ENCODE data around the gene SLC38A9. TPM values are rescaled to one million over a fixed set of nuclear protein-coding genes. Genes with fewer than 3 reads are reported as not detected.

The SLC38A9 gene
- total and polyA plus RNA-seq, 7 experiments from 2014 or later, result 12.2 to 32.6 (median 22.2) TPM

DNA sequence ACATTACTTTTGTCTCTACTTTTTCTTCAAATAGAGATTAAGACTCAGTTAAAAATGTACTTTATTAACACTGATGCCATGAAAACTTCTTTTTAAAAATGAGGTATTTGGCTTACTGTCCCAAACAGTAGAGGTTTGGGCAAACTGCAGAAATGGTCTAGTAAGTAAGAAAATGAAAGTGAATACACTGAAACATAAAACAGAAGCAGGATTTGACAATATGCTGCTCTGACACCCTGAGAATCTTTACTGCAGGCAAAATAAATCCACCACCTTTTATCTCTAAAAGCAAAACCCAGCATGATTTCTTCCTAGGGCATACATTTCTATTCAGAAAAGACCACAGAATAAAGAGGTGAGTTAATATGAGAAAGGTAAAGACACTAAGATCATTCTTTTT lies 86.2 kb downstream of the SLC38A9 start:
- CTCF ChIA-PET, result interaction anchor here (0.7 kb wide), 1 partner anchor 66 kb away, joined by 3 read pairs; no protein-coding TSS in a partner anchor
- H3K9me3 Mint-ChIP-seq, result no peaks in the 10 kb centered on the region

DNA sequence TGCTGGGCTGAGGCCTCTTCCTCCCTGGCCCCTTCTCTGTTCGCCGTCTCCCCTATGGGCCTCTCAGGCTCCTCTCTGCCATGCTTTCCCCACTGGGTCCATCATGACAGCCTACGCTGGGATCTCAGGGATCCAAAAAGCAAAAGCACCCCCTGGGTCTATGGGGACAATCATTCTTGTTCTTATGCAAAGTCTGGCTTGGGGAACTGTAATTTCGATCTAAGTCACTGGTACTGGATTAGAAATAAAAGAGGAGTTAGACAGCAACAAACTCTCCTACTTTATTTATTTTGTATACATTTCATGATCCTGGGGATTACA lies 86.6 kb downstream of the SLC38A9 start:
- peaks cover 0 to 27% (median 12%) of the 10 kb centered on the region in 5 donors for H3K36me3 Mint-ChIP-seq
- CTCF ChIA-PET, result no interaction called here
- no peaks in the 10 kb centered on the region for H3K9me3 Mint-ChIP-seq
- no peak overlapping the region for H3K4me3 ChIP-seq (ENCODE audit: low read length)
- POLR2A ChIA-PET, result no interaction called here
- no peak for ATAC-seq
- no peaks in the 10 kb centered on the region for H3K36me3 ChIP-seq (ENCODE audit: control insufficient read depth in 2 of 3, insufficient read depth in 3 of 3, low read length in 3 of 3)
- H3K9me3 ChIP-seq (ENCODE audit: control insufficient read depth in 2 of 3, low read length in 3 of 3), result no peaks in the 10 kb centered on the region
- H3K27me3 Mint-ChIP-seq, result no peaks in the 10 kb centered on the region
- no peaks in the 10 kb centered on the region for H3K4me1 ChIP-seq (ENCODE audit: control insufficient read depth in 2 of 2, insufficient read depth in 2 of 2, low read length in 2 of 2)
- H3K27ac Mint-ChIP-seq, result peak overlapping the region in 2 of 9 donors; percentile 42 to 50
- DNase-seq, result no peak
- intact Hi-C loops (cut with micrococcal nuclease), result no loop called here
- no peak overlapping the region for H3K27ac ChIP-seq (ENCODE audit: low read depth, low read length)
- no peaks in the 10 kb centered on the region for H3K27me3 ChIP-seq (ENCODE audit: control insufficient read depth in 2 of 2, insufficient read depth in 2 of 2, low read length in 2 of 2)
- H3K4me1 Mint-ChIP-seq, result peaks cover 0 to 15% (median 0%) of the 10 kb centered on the region in 7 donors
- peak overlapping the region in 1 of 10 donors; percentile 58 for H3K4me3 Mint-ChIP-seq

More for the DNA sequence above, 86.2 kb downstream of the SLC38A9 start:
- H3K27me3 ChIP-seq (ENCODE audit: control insufficient read depth in 2 of 2, insufficient read depth in 2 of 2, low read length in 2 of 2), result no peaks in the 10 kb centered on the region
- ATAC-seq, result no peak
- POLR2A ChIA-PET, result no interaction called here
- Mint-ChIP-seq H3K27me3 (no peaks in the 10 kb centered on the region), H3K27ac (peak overlapping the region in 2 of 9 donors; percentile 42 to 50), H3K4me1 (peaks cover 0 to 15% (median 0%) of the 10 kb centered on the region in 7 donors), H3K36me3 (peaks cover 0 to 27% (median 12%) of the 10 kb centered on the region in 5 donors), H3K4me3 (peak overlapping the region in 1 of 10 donors; percentile 58)
- H3K9me3 ChIP-seq (ENCODE audit: control insufficient read depth in 2 of 3, low read length in 3 of 3), result no peaks in the 10 kb centered on the region
- H3K4me3 ChIP-seq (ENCODE audit: low read length), result no peak overlapping the region
- no peak for DNase-seq
- intact Hi-C loops (cut with micrococcal nuclease), result no loop called here
- no peak overlapping the region for H3K27ac ChIP-seq (ENCODE audit: low read depth, low read length)
- H3K4me1 ChIP-seq (ENCODE audit: control insufficient read depth in 2 of 2, insufficient read depth in 2 of 2, low read length in 2 of 2), result no peaks in the 10 kb centered on the region
- no peaks in the 10 kb centered on the region for H3K36me3 ChIP-seq (ENCODE audit: control insufficient read depth in 2 of 3, insufficient read depth in 3 of 3, low read length in 3 of 3)

DNA sequence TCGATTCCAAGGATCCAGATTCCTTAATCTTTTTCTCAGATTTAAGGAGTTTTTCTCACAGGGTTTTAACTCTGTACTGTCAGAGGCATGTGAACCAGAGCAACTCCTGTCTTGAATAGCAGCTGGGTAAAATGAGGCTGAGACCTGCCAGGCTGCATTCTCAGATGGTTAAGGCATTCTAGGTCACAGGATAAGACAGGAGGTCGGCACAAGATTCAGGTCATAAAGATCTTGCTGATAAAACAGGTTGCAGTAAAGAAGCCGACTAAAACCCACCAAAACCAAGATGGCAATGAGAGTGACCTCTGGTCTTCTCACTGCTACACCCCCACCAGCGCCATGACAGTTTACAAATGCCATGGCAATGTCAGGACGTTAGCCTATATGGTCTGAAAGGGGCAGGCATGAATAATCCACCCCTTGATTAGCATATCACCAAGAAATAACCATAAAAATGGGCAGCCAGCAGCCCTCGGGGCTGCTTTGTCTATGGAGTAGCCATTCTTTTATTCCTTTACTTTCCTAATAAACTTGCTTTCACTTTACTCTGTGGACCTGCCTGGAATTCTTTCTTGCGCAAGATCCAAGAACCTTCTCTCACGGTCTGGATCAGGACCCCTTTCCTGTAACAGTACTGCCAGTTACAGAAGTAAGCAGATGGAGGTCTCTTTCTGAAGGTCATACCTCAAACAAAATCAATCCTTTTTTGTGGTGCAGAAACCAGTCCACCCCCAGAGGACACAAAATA lies 87.1 kb downstream of the SLC38A9 start:
- Histone ChIP-seq H3K27me3 (ENCODE audit: control insufficient read depth in 2 of 2, insufficient read depth in 2 of 2, low read length in 2 of 2) (no peaks in the 10 kb centered on the region), H3K4me3 (ENCODE audit: low read length) (no peak overlapping the region), H3K4me1 (ENCODE audit: control insufficient read depth in 2 of 2, insufficient read depth in 2 of 2, low read length in 2 of 2) (no peaks in the 10 kb centered on the region), H3K9me3 (ENCODE audit: control insufficient read depth in 2 of 3, low read length in 3 of 3) (no peaks in the 10 kb centered on the region), H3K27ac (ENCODE audit: low read depth, low read length) (no peak overlapping the region), H3K36me3 (ENCODE audit: control insufficient read depth in 2 of 3, insufficient read depth in 3 of 3, low read length in 3 of 3) (no peaks in the 10 kb centered on the region)
- DNase-seq (no peak), ATAC-seq (no peak)
- Mint-ChIP-seq H3K9me3 (no peaks in the 10 kb centered on the region), H3K27me3 (no peaks in the 10 kb centered on the region), H3K36me3 (peaks cover 0 to 27% (median 11%) of the 10 kb centered on the region in 5 donors), H3K4me3 (no peak overlapping the region), H3K27ac (no peak overlapping the region), H3K4me1 (peaks cover 0 to 15% (median 0%) of the 10 kb centered on the region in 7 donors)
- intact Hi-C loops (cut with micrococcal nuclease), result no loop called here
- ChIA-PET POLR2A (no interaction called here), CTCF (interaction anchor here (0.7 kb wide), 1 partner anchor 454 kb away, joined by 4 read pairs; no protein-coding TSS in a partner anchor)

DNA sequence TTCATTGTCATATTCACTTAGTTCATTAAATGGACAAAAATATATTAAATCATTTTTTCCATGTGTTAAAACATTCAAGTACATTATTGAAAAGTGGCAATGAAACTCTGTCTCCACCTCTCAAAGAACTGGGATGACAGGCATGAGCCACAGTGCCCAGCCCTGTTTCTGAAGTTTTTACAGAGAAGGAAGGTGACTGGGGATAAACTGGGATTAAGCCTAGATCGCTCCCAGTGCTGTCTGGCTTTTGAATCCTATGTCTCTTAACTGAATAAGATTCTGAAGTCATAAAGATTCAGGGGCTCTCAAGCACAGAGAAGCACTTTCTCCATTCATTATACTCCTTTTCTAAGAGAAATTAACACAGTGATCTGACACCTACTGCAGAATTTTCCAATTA lies 88.3 kb downstream of the SLC38A9 start:
- Histone ChIP-seq H3K27me3 (ENCODE audit: control insufficient read depth in 2 of 2, insufficient read depth in 2 of 2, low read length in 2 of 2) (no peaks in the 10 kb centered on the region), H3K4me3 (ENCODE audit: low read length) (no peak overlapping the region), H3K36me3 (ENCODE audit: control insufficient read depth in 2 of 3, insufficient read depth in 3 of 3, low read length in 3 of 3) (no peaks in the 10 kb centered on the region), H3K9me3 (ENCODE audit: control insufficient read depth in 2 of 3, low read length in 3 of 3) (no peaks in the 10 kb centered on the region), H3K4me1 (ENCODE audit: control insufficient read depth in 2 of 2, insufficient read depth in 2 of 2, low read length in 2 of 2) (no peaks in the 10 kb centered on the region), H3K27ac (ENCODE audit: low read depth, low read length) (no peak overlapping the region)
- Mint-ChIP-seq H3K36me3 (peaks cover 0 to 23% (median 7%) of the 10 kb centered on the region in 5 donors), H3K27ac (no peak overlapping the region), H3K9me3 (no peaks in the 10 kb centered on the region), H3K4me3 (no peak overlapping the region), H3K27me3 (no peaks in the 10 kb centered on the region), H3K4me1 (peaks cover 0 to 15% (median 0%) of the 10 kb centered on the region in 7 donors)
- intact Hi-C loops (cut with micrococcal nuclease), result no loop called here
- POLR2A ChIA-PET, result no interaction called here
- CTCF ChIA-PET, result no interaction called here
- ATAC-seq (no peak), DNase-seq (no peak)

DNA sequence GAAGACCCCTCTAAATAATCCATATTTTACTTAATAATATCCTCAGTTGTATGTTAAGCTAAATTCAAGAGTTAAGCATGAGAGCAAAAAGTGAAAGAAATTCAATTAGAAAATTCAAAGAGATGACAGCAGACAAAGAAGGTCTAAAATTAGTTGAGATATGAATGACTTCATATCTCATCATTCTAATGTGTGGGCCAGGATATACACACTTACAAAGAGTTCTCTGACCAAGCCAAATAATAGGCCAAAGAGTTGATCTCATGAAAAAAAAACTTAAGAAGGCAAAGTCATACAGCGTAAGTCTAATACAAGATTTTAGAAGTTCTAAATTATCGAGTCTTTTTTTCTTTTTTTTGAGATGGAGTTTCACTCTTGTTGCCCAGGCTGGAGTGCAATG lies 89.7 kb downstream of the SLC38A9 start:
- H3K4me1 Mint-ChIP-seq, result peaks cover 0 to 15% (median 0%) of the 10 kb centered on the region in 7 donors
- H3K9me3 Mint-ChIP-seq, result peaks cover 0 to 2% (median 0%) of the 10 kb centered on the region in 11 donors
- Histone ChIP-seq H3K4me3 (ENCODE audit: low read length) (no peak overlapping the region), H3K27ac (ENCODE audit: low read depth, low read length) (no peak overlapping the region), H3K36me3 (ENCODE audit: control insufficient read depth in 2 of 3, insufficient read depth in 3 of 3, low read length in 3 of 3) (no peaks in the 10 kb centered on the region), H3K9me3 (ENCODE audit: control insufficient read depth in 2 of 3, low read length in 3 of 3) (no peaks in the 10 kb centered on the region), H3K27me3 (ENCODE audit: control insufficient read depth in 2 of 2, insufficient read depth in 2 of 2, low read length in 2 of 2) (no peaks in the 10 kb centered on the region), H3K4me1 (ENCODE audit: control insufficient read depth in 2 of 2, insufficient read depth in 2 of 2, low read length in 2 of 2) (no peaks in the 10 kb centered on the region)
- ChIA-PET CTCF (no interaction called here), POLR2A (no interaction called here)
- H3K4me3 Mint-ChIP-seq, result no peak overlapping the region
- no peak for ATAC-seq
- no peak overlapping the region for H3K27ac Mint-ChIP-seq
- intact Hi-C loops (cut with micrococcal nuclease), result no loop called here
- DNase-seq, result no peak
- peaks cover 0 to 23% (median 12%) of the 10 kb centered on the region in 5 donors for H3K36me3 Mint-ChIP-seq
- no peaks in the 10 kb centered on the region for H3K27me3 Mint-ChIP-seq

DNA sequence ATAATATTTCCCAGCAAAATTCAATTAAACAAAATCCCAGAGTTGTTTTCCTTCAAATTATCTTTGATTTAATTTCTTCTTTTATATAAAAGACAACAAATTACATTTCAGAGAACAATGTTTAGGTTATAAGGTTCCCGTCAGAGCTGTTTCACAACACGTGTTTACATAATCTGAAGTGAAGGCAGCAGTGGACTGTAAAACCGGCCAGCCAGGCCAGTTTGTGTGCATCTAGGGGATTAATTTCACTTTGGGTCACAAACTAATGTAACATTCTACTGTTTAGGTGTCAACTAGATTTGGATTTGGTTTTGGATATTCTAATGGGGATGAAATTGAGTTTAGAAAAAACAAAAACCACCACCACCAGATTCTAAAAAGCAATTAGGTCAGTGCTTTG lies 90.9 kb downstream of the SLC38A9 start:
- H3K9me3 Mint-ChIP-seq, result peaks cover 0 to 2% (median 0%) of the 10 kb centered on the region in 11 donors
- Histone ChIP-seq H3K27ac (ENCODE audit: low read depth, low read length) (no peak overlapping the region), H3K4me1 (ENCODE audit: control insufficient read depth in 2 of 2, insufficient read depth in 2 of 2, low read length in 2 of 2) (no peaks in the 10 kb centered on the region), H3K4me3 (ENCODE audit: low read length) (no peak overlapping the region), H3K36me3 (ENCODE audit: control insufficient read depth in 2 of 3, insufficient read depth in 3 of 3, low read length in 3 of 3) (no peaks in the 10 kb centered on the region), H3K9me3 (ENCODE audit: control insufficient read depth in 2 of 3, low read length in 3 of 3) (no peaks in the 10 kb centered on the region), H3K27me3 (ENCODE audit: control insufficient read depth in 2 of 2, insufficient read depth in 2 of 2, low read length in 2 of 2) (no peaks in the 10 kb centered on the region)
- DNase-seq, result no peak
- peaks cover 0 to 13% (median 0%) of the 10 kb centered on the region in 7 donors for H3K4me1 Mint-ChIP-seq
- no peak overlapping the region for H3K4me3 Mint-ChIP-seq
- CTCF ChIA-PET, result no interaction called here
- intact Hi-C loops (cut with micrococcal nuclease), result no loop called here
- peaks cover 0 to 21% (median 13%) of the 10 kb centered on the region in 5 donors for H3K36me3 Mint-ChIP-seq
- POLR2A ChIA-PET, result no interaction called here
- no peak for ATAC-seq
- peak overlapping the region in 1 of 9 donors; percentile 4 for H3K27ac Mint-ChIP-seq
- H3K27me3 Mint-ChIP-seq, result no peaks in the 10 kb centered on the region

DNA sequence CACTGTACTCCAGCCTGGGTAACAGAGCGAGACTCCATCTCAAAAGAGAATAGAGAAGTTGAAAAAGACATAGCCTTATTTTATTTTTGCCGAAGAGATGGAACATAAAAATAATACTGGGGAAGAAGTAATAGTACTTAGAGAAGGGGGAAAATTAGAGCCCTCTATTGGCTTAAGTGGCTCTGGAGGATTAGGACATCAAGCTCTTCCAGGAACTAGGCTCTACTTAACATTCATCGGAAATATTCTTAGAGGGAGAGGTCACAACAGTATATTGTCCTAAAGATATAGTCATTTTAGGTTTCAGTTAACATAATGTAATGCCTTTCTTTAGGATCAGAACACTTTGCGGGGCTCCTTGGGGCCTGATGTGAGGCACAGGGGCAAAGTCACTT lies 91.4 kb downstream of the SLC38A9 start:
- no peak for ATAC-seq
- Histone ChIP-seq H3K4me1 (ENCODE audit: control insufficient read depth in 2 of 2, insufficient read depth in 2 of 2, low read length in 2 of 2) (no peaks in the 10 kb centered on the region), H3K9me3 (ENCODE audit: control insufficient read depth in 2 of 3, low read length in 3 of 3) (no peaks in the 10 kb centered on the region), H3K36me3 (ENCODE audit: control insufficient read depth in 2 of 3, insufficient read depth in 3 of 3, low read length in 3 of 3) (no peaks in the 10 kb centered on the region), H3K27ac (ENCODE audit: low read depth, low read length) (no peak overlapping the region), H3K4me3 (ENCODE audit: low read length) (no peak overlapping the region), H3K27me3 (ENCODE audit: control insufficient read depth in 2 of 2, insufficient read depth in 2 of 2, low read length in 2 of 2) (no peaks in the 10 kb centered on the region)
- H3K27ac Mint-ChIP-seq, result peak overlapping the region in 2 of 9 donors; percentile 4 to 18
- peaks cover 0 to 2% (median 0%) of the 10 kb centered on the region in 11 donors for H3K9me3 Mint-ChIP-seq
- H3K27me3 Mint-ChIP-seq, result no peaks in the 10 kb centered on the region
- H3K36me3 Mint-ChIP-seq, result peaks cover 0 to 16% (median 8%) of the 10 kb centered on the region in 5 donors
- CTCF ChIA-PET, result interaction anchor here (0.6 kb wide), 1 partner anchor 1599 kb away, joined by 3 read pairs; no protein-coding TSS in a partner anchor
- DNase-seq, result no peak
- H3K4me1 Mint-ChIP-seq, result peaks cover 0 to 12% (median 0%) of the 10 kb centered on the region in 7 donors
- intact Hi-C loops (cut with micrococcal nuclease), result no loop called here
- H3K4me3 Mint-ChIP-seq, result no peak overlapping the region
- POLR2A ChIA-PET, result no interaction called here

All from naive thymus-derived CD4-positive, alpha-beta T cell (primary cell).